Progenitor cell of endocrine pancreas (in vitro differentiated cells): ENCODE results near the gene MECP2. TPM values are rescaled to one million over a fixed set of nuclear protein-coding genes. Genes with fewer than 3 reads are reported as not detected.

Experiments used
- DNase-seq: peaks from one replicate; pipeline ENCODE4 v3.0.0; 2021; ENCODE audit warnings: low spot score; ENCODE audit not compliant: unreplicated experiment
- H3K27ac Mint-ChIP-seq: 2 replicates; pipeline ENCODE4 v1.8.0; 2021; ENCODE audit warnings: mild to moderate bottlenecking, moderate library complexity, mixed read lengths
- H3K27me3 Mint-ChIP-seq: 2 replicates; pipeline ENCODE4 v1.8.0; 2021; ENCODE audit warnings: mixed read lengths
- H3K36me3 Mint-ChIP-seq: 2 replicates; pipeline ENCODE4 v1.8.0; 2022; ENCODE audit warnings: mixed read lengths; ENCODE audit not compliant: insufficient read depth
- H3K4me1 Mint-ChIP-seq: 2 replicates; pipeline ENCODE4 v1.8.0; 2021; ENCODE audit warnings: low read depth, mixed read lengths
- H3K4me3 Mint-ChIP-seq: 2 replicates; pipeline ENCODE4 v1.8.0; 2021; ENCODE audit warnings: low read depth, mild to moderate bottlenecking, moderate library complexity, mixed read lengths
- H3K9me3 Mint-ChIP-seq: 2 replicates; pipeline ENCODE4 v1.8.0; 2021; ENCODE audit warnings: low read depth, mixed read lengths
- CTCF ChIP-seq: fragments of 200-600 bp; sonication (generic); IDR thresholded peaks from one replicate; pipeline ENCODE4 v1.5.0; 2021; ENCODE audit warnings: antibody characterized with exemption, mild to moderate bottlenecking; ENCODE audit not compliant: unreplicated experiment
- total RNA-seq: library from RNA; stranded (reverse); gene quantifications from 2 replicates; pipeline ENCODE4 v1.2.1, GENCODE V29; 2021

The MECP2 gene
- total RNA-seq, 1 donor from 2014 or later: 47.6 TPM

GRCh38 chrX:154115071-154115470 is 17.6 kb upstream of the MECP2 start:
- Mint-ChIP-seq H3K4me3 (no peak overlapping the region), H3K4me1 (peaks cover 7% of the 10 kb centered on the region), H3K27me3 (no peaks in the 10 kb centered on the region), H3K27ac (no peak overlapping the region), H3K9me3 (peaks cover 16% of the 10 kb centered on the region), H3K36me3 (peaks cover under 1% of the 10 kb centered on the region)
- no peak for DNase-seq
- TF ChIP-seq CTCF: no peak

- Mint-ChIP-seq H3K4me3 (no peak overlapping the region), H3K36me3 (peaks cover 2% of the 10 kb centered on the region), H3K9me3 (peaks cover 15% of the 10 kb centered on the region), H3K27ac (no peak overlapping the region), H3K27me3 (no peaks in the 10 kb centered on the region), H3K4me1 (peaks cover 7% of the 10 kb centered on the region)
- TF ChIP-seq CTCF: no peak
- no peak for DNase-seq
These were observed 17.1 kb upstream of the MECP2 start for GRCh38 chrX:154114652-154115051.

GRCh38 chrX:154113729-154114128 is 16.2 kb upstream of the MECP2 start:
- Mint-ChIP-seq H3K27me3 (no peaks in the 10 kb centered on the region), H3K4me3 (no peak overlapping the region), H3K9me3 (peaks cover 15% of the 10 kb centered on the region), H3K4me1 (peaks cover 7% of the 10 kb centered on the region), H3K27ac (no peak overlapping the region), H3K36me3 (peaks cover 2% of the 10 kb centered on the region)
- DNase-seq: no peak
- no peak for TF ChIP-seq CTCF

- Mint-ChIP-seq H3K27ac (peak overlapping the region; percentile 85), H3K4me3 (peak overlapping the region; percentile 66), H3K36me3 (peaks cover 3% of the 10 kb centered on the region), H3K4me1 (peaks cover 25% of the 10 kb centered on the region), H3K27me3 (no peaks in the 10 kb centered on the region), H3K9me3 (peaks cover 22% of the 10 kb centered on the region)
- no peak for TF ChIP-seq CTCF
- DNase-seq: no peak
These were observed 1.0 kb upstream of the MECP2 start for GRCh38 chrX:154098551-154098950.

- H3K9me3 Mint-ChIP-seq: peaks cover 21% of the 10 kb centered on the region
- H3K4me3 Mint-ChIP-seq: peak overlapping the region; percentile 75
- H3K27ac Mint-ChIP-seq: peak overlapping the region; percentile 85
These were observed 421 bp downstream of the MECP2 start for GRCh38 chrX:154097003-154097588.

More at GRCh38 chrX:154097003-154097588, 421 bp downstream of the MECP2 start:
- DNase-seq: peak; percentile 62
- Mint-ChIP-seq H3K4me1 (peaks cover 35% of the 10 kb centered on the region), H3K27me3 (no peaks in the 10 kb centered on the region), H3K36me3 (peaks cover 3% of the 10 kb centered on the region)
- no peak for TF ChIP-seq CTCF
